H1 (cell line): ENCODE measurements around the gene MTR. TPM values are rescaled to one million over a fixed set of nuclear protein-coding genes. Genes with fewer than 3 reads are reported as not detected.

Experiments used
- CTCF ChIA-PET: fragments of 300-600 bp; sonication (Branson Sonifier 250); formaldehyde crosslinking; loops from one replicate; lab custom pipeline; 2021; ENCODE audit not compliant: partially characterized antibody; lab: Charles Lee
- POLR2A ChIA-PET: fragments of 300-600 bp; sonication (Branson Sonifier 250); formaldehyde crosslinking; loops from one replicate; lab custom pipeline; 2021; ENCODE audit warnings: inconsistent platforms; ENCODE audit not compliant: partially characterized antibody; lab: Charles Lee
- DNase-seq, 2 experiments: peaks; one replicate each; pipeline versions ENCODE4 v3.0.0 to v3.0.0-alpha.2; 2010 to 2022; ENCODE audit warnings: low spot score in 2 of 2, low read depth in 1 of 2, mixed read lengths in 1 of 2
- FAIRE-seq: peaks from 2 replicates; lab custom pipeline; 2011; peaks lifted over from hg19 to GRCh38; lab: Jason Lieb, UNC
- H2AFZ ChIP-seq: 2 replicates; pipeline ENCODE4 v1.8.1; 2012; ENCODE audit warnings: low read length, inconsistent platforms
- H2AK5ac ChIP-seq: 2 replicates; pipeline ENCODE4 v1.6.1; 2013; ENCODE audit warnings: low read depth, low read length
- H2BK120ac ChIP-seq: replicated peaks from 2 replicates; pipeline ENCODE3; 2013; ENCODE audit warnings: low read depth, low read length, inconsistent platforms
- H2BK12ac ChIP-seq: 2 replicates; pipeline ENCODE4 v1.6.1; 2013; ENCODE audit warnings: low read depth, low read length
- H2BK15ac ChIP-seq: 2 replicates; pipeline ENCODE4 v1.6.1; 2013; ENCODE audit warnings: low read length
- H2BK20ac ChIP-seq: 2 replicates; pipeline ENCODE4 v1.6.1; 2013; ENCODE audit warnings: low read length
- H2BK5ac ChIP-seq: 2 replicates; pipeline ENCODE4 v1.6.1; 2013; ENCODE audit warnings: low read depth, low read length
- H3K14ac ChIP-seq: 2 replicates; pipeline ENCODE4 v1.6.1; 2013; ENCODE audit warnings: inconsistent platforms; ENCODE audit not compliant: insufficient read length
- H3K18ac ChIP-seq: 2 replicates; pipeline ENCODE4 v1.6.1; 2013; ENCODE audit warnings: low read length; ENCODE audit errors: extremely low read depth
- H3K23ac ChIP-seq: 2 replicates; pipeline ENCODE4 v1.6.1; 2013; ENCODE audit warnings: inconsistent platforms; ENCODE audit not compliant: insufficient read length
- H3K23me2 ChIP-seq: 2 replicates; pipeline ENCODE4 v1.6.1; 2013; ENCODE audit warnings: low read depth, low read length
- H3K27ac ChIP-seq: 2 replicates; pipeline ENCODE4 v1.6.1; 2011; ENCODE audit warnings: low read depth, low read length, inconsistent platforms
- H3K27me3 ChIP-seq, 4 experiments: replicated peaks in 1 of 4; 1 replicate in 1 of 4; 2 replicates in 3 of 4; pipeline versions ENCODE4 v1.6.1 to v1.8.1; 2011 to 2013; ENCODE audit warnings: low read length in 3 of 4, mild to moderate bottlenecking in 3 of 4, inconsistent platforms in 2 of 4, mixed read lengths in 2 of 4, moderate library complexity in 1 of 4; ENCODE audit not compliant: control insufficient read depth in 3 of 4, insufficient read depth in 3 of 4; ENCODE audit errors: extremely low read depth in 1 of 4
- H3K36me3 ChIP-seq, 4 experiments: 2 replicates each; pipeline versions ENCODE4 v1.6.1 to v1.8.1; 2011 to 2013; ENCODE audit warnings: mild to moderate bottlenecking in 4 of 4, low read length in 3 of 4, moderate library complexity in 2 of 4, control low read depth in 1 of 4, inconsistent platforms in 1 of 4; ENCODE audit not compliant: insufficient read depth in 4 of 4, control insufficient read depth in 2 of 4
- H3K4ac ChIP-seq: replicated peaks from 2 replicates; pipeline ENCODE3; 2013; ENCODE audit warnings: low read length, low read depth, mixed read lengths, inconsistent platforms; ENCODE audit not compliant: insufficient read length
- H3K4me1 ChIP-seq, 4 experiments: replicated peaks in 1 of 4; 1 replicate in 1 of 4; 2 replicates in 3 of 4; pipeline versions ENCODE4 v1.6.1 to v1.8.1; 2011 to 2013; ENCODE audit warnings: low read length in 3 of 4, inconsistent platforms in 2 of 4, mixed read lengths in 1 of 4; ENCODE audit not compliant: insufficient read depth in 4 of 4, control insufficient read depth in 3 of 4
- H3K4me2 ChIP-seq, 2 experiments: 2 replicates each; pipeline versions ENCODE4 v1.6.1 to v1.8.1; 2011 to 2013; ENCODE audit warnings: low read depth in 2 of 2, low read length in 2 of 2, control low read depth in 1 of 2, inconsistent platforms in 1 of 2, mild to moderate bottlenecking in 1 of 2; ENCODE audit not compliant: insufficient read depth in 1 of 2
- H3K4me3 ChIP-seq, 4 experiments: fragments of 200-600, 300-600 bp in 1 of 4; sonication (generic), shearing (Covaris generic), sonication (Bioruptor Twin) in 1 of 4; 2 replicates each; pipeline versions ENCODE4 v1.5.1 to v1.8.1; 2011 to 2016; ENCODE audit warnings: low read length in 4 of 4, low read depth in 3 of 4, control low read depth in 2 of 4, inconsistent platforms in 2 of 4, mild to moderate bottlenecking in 2 of 4, mixed read lengths in 1 of 4, moderate library complexity in 1 of 4; ENCODE audit not compliant: insufficient read depth in 2 of 4; ENCODE audit errors: extremely low read depth in 1 of 4
- H3K56ac ChIP-seq: replicated peaks from 2 replicates; pipeline ENCODE3; 2013; ENCODE audit warnings: low read depth, mild to moderate bottlenecking, mixed read lengths, low read length, inconsistent platforms; ENCODE audit not compliant: insufficient read length
- H3K79me1 ChIP-seq: 2 replicates; pipeline ENCODE4 v1.6.1; 2013; ENCODE audit warnings: low read depth, low read length, control low read depth
- H3K79me2 ChIP-seq, 2 experiments: 2 replicates each; pipeline versions ENCODE4 v1.6.1 to v1.8.1; 2012 to 2013; ENCODE audit warnings: low read length in 2 of 2, mild to moderate bottlenecking in 2 of 2, inconsistent platforms in 1 of 2; ENCODE audit not compliant: insufficient read depth in 2 of 2, control insufficient read depth in 1 of 2
- H3K9ac ChIP-seq, 4 experiments: replicated peaks in 1 of 4; 1 replicate in 1 of 4; 2 replicates in 3 of 4; pipeline versions ENCODE4 v1.6.1 to v1.8.1; 2011 to 2013; ENCODE audit warnings: low read depth in 3 of 4, low read length in 3 of 4, control low read depth in 2 of 4, mild to moderate bottlenecking in 2 of 4, moderate library complexity in 2 of 4, inconsistent platforms in 1 of 4; ENCODE audit errors: extremely low read depth in 1 of 4
- H3K9me3 ChIP-seq, 2 experiments: 2 replicates each; pipeline versions ENCODE4 v1.6.1 to v1.8.1; 2012 to 2013; ENCODE audit warnings: mild to moderate bottlenecking in 2 of 2, moderate library complexity in 2 of 2, control low read depth in 1 of 2, inconsistent platforms in 1 of 2, low read depth in 1 of 2, low read length in 1 of 2, mixed read lengths in 1 of 2; ENCODE audit not compliant: insufficient read depth in 2 of 2
- H4K20me1 ChIP-seq, 2 experiments: replicated peaks in 1 of 2; 2 replicates each; pipeline versions ENCODE3 to v1.8.1; 2011 to 2013; ENCODE audit warnings: inconsistent platforms in 2 of 2, low read length in 2 of 2, mild to moderate bottlenecking in 1 of 2; ENCODE audit not compliant: insufficient read depth in 2 of 2, control insufficient read depth in 1 of 2
- H4K5ac ChIP-seq: 2 replicates; pipeline ENCODE4 v1.6.1; 2013; ENCODE audit warnings: low read length, low read depth, mixed read lengths, inconsistent platforms; ENCODE audit not compliant: insufficient read length
- H4K8ac ChIP-seq: 2 replicates; pipeline ENCODE4 v1.8.0; 2013; ENCODE audit warnings: mild to moderate bottlenecking, moderate library complexity, low read length, inconsistent platforms; ENCODE audit not compliant: insufficient read depth; ENCODE audit errors: extremely low read depth
- H4K91ac ChIP-seq: replicated peaks from 2 replicates; pipeline ENCODE3; 2013; ENCODE audit warnings: low read length, mixed read lengths, inconsistent platforms; ENCODE audit not compliant: insufficient read length
- CHD1 ChIP-seq: IDR thresholded peaks from 2 replicates; pipeline ENCODE4 v1.6.1; 2012; ENCODE audit warnings: low read depth, low read length, improper control_type of control experiment
- EZH2 ChIP-seq: fragments of 200-600 bp; sonication (generic); IDR thresholded peaks from 2 replicates; pipeline ENCODE4 v1.7.1; 2012; ENCODE audit warnings: low read depth, mild to moderate bottlenecking, moderate library complexity, low read length, inconsistent platforms; ENCODE audit not compliant: severe bottlenecking
- GABPA ChIP-seq: IDR thresholded peaks from 2 replicates; pipeline ENCODE4 v1.6.1; 2011; ENCODE audit warnings: mild to moderate bottlenecking, low read length, moderate library complexity, borderline replicate concordance; ENCODE audit not compliant: insufficient read depth
- JUND ChIP-seq: IDR thresholded peaks from 2 replicates; pipeline ENCODE4 v1.6.1; 2011; ENCODE audit warnings: mild to moderate bottlenecking, improper control_type of control experiment, low read length
- KDM5A ChIP-seq: fragments of 200-600 bp; IDR thresholded peaks from 2 replicates; pipeline ENCODE4 v1.7.1; 2012; ENCODE audit warnings: mild to moderate bottlenecking, low read length, inconsistent platforms, mixed read lengths
- NANOG ChIP-seq: IDR thresholded peaks from 2 replicates; pipeline ENCODE4 v1.6.1; 2011; ENCODE audit warnings: low read length, low read depth, mild to moderate bottlenecking, inconsistent platforms; ENCODE audit not compliant: insufficient read depth, poor library complexity, severe bottlenecking
- SIX5 ChIP-seq: IDR thresholded peaks from 2 replicates; pipeline ENCODE4 v1.6.1; 2011; ENCODE audit warnings: mild to moderate bottlenecking, low read depth, low read length
- SP1 ChIP-seq: IDR thresholded peaks from 2 replicates; pipeline ENCODE4 v1.6.1; 2011; ENCODE audit warnings: low read depth, low read length
- TAF7 ChIP-seq: optimal IDR thresholded peaks from 2 replicates; pipeline ENCODE3; 2011; ENCODE audit warnings: low read depth, mild to moderate bottlenecking, inconsistent platforms, low read length, moderate library complexity, borderline replicate concordance
- WGBS, 2 experiments: shearing (Covaris generic) in 1 of 2; methylation state at CpG; one replicate each; pipeline versions ENCODE4 v1.1.6 to v1.1.7; 2013 to 2015; ENCODE audit warnings: low lambda C conversion rate in 2 of 2, mixed read lengths in 2 of 2, inconsistent platforms in 1 of 2, low coverage in 1 of 2, missing lambda C conversion rate in 1 of 2; ENCODE audit not compliant: insufficient replicate concordance in 2 of 2, insufficient coverage in 1 of 2, insufficient read length in 1 of 2; ENCODE audit errors: extremely low coverage in 1 of 2, missing lambda C conversion rate in 1 of 2; 5-methylcytosine and 5-hydroxymethylcytosine counted together
- polyA plus RNA-seq, 7 experiments: library from polyadenylated mRNA; depleted of rRNA in 3 of 7; stranded (reverse) in 5 of 7; unstranded in 2 of 7; fragments of >200 nt in 5 of 7; fragments of 200-250 nt in 2 of 7; gene quantifications; 1 replicate in 5 of 7; 2 replicates in 1 of 7; 4 replicates in 1 of 7; pipeline versions ENCODE4 v1.2.1 to v1.2.3, GENCODE V29; 2011 to 2013; ENCODE audit warnings: missing spikeins in 2 of 7, mixed read lengths in 2 of 7
- total RNA-seq: library from RNA; stranded (reverse); fragmentation: NEBNext Ultra II Directional; extraction: Animal tissue kit (Norgen Biotek cat#: 25700); gene quantifications from 2 replicates; pipeline ENCODE4 v1.2.1, GENCODE V29; 2021
- TF ChIP-seq, protein P1 (sequence below): IDR thresholded peaks from 2 replicates; pipeline ENCODE4 v1.6.1; 2011; ENCODE audit warnings: low read depth, mild to moderate bottlenecking, low read length; ENCODE audit not compliant: insufficient read depth

MTR gene
- total and polyA plus RNA-seq, 2 of the 8 experiments (the other 6 are each of a cell fraction or from before 2014, with no cell fraction given): 4.8 to 27.4 TPM

- 80% methylated on average over 1 of the region's 1 CpG; no CpG with 5 or more reads in 1 of the 2 experiments for WGBS, 2 experiments
- Histone ChIP-seq H3K18ac (no peak overlapping the region), H3K36me3 (no peaks in the 10 kb centered on the region), H3K14ac (no peak overlapping the region), H3K4me1 (no peaks in the 10 kb centered on the region), H3K23me2 (no peaks in the 10 kb centered on the region), H3K79me2 (no peaks in the 10 kb centered on the region), H2BK120ac (no peak overlapping the region), H3K9me3 (peaks cover 4 to 12% of the 10 kb centered on the region in 2 experiments; a peak in 3 of 4 replicates), H2AK5ac (no peak overlapping the region), H3K27me3 (no peaks in the 10 kb centered on the region), H4K5ac (no peak overlapping the region), H2BK15ac (no peak overlapping the region), H3K4ac (no peak overlapping the region), H2BK12ac (no peak overlapping the region), H3K79me1 (no peaks in the 10 kb centered on the region), H3K27ac (no peak overlapping the region), H3K56ac (no peak overlapping the region), H3K23ac (no peak overlapping the region), H2BK5ac (no peak overlapping the region), H3K4me2 (no peak overlapping the region), H4K20me1 (no peaks in the 10 kb centered on the region), H3K9ac (no peak overlapping the region), H4K91ac (no peak overlapping the region), H4K8ac (no peak overlapping the region), H2BK20ac (no peak overlapping the region), H3K4me3 (no peak overlapping the region), H2AFZ (no peak overlapping the region)
- ChIA-PET CTCF (no interaction called here), POLR2A (no interaction called here)
- DNase-seq (no peak), FAIRE-seq (no peak)
- TF ChIP-seq CHD1 (no peak), JUND (no peak), GABPA (no peak), NANOG (no peak), SIX5 (no peak), KDM5A (no peak), SP1 (no peak), TAF7 (no peak), EZH2 (no peak)
- TF ChIP-seq, protein P1, sequence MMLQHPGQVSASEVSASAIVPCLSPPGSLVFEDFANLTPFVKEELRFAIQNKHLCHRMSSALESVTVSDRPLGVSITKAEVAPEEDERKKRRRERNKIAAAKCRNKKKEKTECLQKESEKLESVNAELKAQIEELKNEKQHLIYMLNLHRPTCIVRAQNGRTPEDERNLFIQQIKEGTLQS: no peak
Measured at GRCh38 chr1:236917448-236917847, 122.4 kb downstream of the MTR start.
